ENCODE measurements around the gene KPTN.

DNA sequence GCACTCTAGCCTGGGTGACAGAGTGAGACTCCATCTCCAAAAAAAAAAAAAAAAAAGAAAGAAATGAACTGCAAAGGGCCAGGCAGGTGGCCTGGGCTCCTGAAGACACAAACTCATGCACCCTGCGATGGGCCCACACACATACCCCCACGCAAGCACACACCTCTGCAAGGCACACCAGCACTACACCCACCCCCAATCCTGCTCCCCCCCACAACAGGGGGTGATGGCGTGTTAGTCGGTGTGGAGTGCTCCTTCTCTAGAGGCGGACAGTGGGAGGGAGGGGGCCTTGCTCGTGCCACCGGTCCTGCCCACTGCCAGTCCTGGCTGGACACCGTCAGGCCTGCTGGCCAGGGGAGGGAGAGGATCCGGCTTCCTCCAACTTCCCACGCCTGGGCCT lies 10.7 kb downstream of the KPTN start:
- TF ChIP-seq, protein P1, sequence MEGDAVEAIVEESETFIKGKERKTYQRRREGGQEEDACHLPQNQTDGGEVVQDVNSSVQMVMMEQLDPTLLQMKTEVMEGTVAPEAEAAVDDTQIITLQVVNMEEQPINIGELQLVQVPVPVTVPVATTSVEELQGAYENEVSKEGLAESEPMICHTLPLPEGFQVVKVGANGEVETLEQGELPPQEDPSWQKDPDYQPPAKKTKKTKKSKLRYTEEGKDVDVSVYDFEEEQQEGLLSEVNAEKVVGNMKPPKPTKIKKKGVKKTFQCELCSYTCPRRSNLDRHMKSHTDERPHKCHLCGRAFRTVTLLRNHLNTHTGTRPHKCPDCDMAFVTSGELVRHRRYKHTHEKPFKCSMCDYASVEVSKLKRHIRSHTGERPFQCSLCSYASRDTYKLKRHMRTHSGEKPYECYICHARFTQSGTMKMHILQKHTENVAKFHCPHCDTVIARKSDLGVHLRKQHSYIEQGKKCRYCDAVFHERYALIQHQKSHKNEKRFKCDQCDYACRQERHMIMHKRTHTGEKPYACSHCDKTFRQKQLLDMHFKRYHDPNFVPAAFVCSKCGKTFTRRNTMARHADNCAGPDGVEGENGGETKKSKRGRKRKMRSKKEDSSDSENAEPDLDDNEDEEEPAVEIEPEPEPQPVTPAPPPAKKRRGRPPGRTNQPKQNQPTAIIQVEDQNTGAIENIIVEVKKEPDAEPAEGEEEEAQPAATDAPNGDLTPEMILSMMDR (IDR thresholded peaks at IDR 0.05 in 2 of 3, conservative IDR thresholded peaks at IDR 0.05 in 1 of 3; ENCODE audit: borderline replicate concordance in 1 of 3, insufficient read depth in 1 of 3, low read depth in 2 of 3, low read length in 2 of 3), result no peak
- TF ChIP-seq, protein P2, sequence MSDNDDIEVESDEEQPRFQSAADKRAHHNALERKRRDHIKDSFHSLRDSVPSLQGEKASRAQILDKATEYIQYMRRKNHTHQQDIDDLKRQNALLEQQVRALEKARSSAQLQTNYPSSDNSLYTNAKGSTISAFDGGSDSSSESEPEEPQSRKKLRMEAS (IDR thresholded peaks at IDR 0.05), result no peak
- TF ChIP-seq, protein P3, sequence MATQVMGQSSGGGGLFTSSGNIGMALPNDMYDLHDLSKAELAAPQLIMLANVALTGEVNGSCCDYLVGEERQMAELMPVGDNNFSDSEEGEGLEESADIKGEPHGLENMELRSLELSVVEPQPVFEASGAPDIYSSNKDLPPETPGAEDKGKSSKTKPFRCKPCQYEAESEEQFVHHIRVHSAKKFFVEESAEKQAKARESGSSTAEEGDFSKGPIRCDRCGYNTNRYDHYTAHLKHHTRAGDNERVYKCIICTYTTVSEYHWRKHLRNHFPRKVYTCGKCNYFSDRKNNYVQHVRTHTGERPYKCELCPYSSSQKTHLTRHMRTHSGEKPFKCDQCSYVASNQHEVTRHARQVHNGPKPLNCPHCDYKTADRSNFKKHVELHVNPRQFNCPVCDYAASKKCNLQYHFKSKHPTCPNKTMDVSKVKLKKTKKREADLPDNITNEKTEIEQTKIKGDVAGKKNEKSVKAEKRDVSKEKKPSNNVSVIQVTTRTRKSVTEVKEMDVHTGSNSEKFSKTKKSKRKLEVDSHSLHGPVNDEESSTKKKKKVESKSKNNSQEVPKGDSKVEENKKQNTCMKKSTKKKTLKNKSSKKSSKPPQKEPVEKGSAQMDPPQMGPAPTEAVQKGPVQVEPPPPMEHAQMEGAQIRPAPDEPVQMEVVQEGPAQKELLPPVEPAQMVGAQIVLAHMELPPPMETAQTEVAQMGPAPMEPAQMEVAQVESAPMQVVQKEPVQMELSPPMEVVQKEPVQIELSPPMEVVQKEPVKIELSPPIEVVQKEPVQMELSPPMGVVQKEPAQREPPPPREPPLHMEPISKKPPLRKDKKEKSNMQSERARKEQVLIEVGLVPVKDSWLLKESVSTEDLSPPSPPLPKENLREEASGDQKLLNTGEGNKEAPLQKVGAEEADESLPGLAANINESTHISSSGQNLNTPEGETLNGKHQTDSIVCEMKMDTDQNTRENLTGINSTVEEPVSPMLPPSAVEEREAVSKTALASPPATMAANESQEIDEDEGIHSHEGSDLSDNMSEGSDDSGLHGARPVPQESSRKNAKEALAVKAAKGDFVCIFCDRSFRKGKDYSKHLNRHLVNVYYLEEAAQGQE (IDR thresholded peaks at IDR 0.05; ENCODE audit: low read depth), result no peak
- TF ChIP-seq, protein P4, sequence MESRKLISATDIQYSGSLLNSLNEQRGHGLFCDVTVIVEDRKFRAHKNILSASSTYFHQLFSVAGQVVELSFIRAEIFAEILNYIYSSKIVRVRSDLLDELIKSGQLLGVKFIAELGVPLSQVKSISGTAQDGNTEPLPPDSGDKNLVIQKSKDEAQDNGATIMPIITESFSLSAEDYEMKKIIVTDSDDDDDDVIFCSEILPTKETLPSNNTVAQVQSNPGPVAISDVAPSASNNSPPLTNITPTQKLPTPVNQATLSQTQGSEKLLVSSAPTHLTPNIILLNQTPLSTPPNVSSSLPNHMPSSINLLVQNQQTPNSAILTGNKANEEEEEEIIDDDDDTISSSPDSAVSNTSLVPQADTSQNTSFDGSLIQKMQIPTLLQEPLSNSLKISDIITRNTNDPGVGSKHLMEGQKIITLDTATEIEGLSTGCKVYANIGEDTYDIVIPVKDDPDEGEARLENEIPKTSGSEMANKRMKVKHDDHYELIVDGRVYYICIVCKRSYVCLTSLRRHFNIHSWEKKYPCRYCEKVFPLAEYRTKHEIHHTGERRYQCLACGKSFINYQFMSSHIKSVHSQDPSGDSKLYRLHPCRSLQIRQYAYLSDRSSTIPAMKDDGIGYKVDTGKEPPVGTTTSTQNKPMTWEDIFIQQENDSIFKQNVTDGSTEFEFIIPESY (IDR thresholded peaks at IDR 0.05; ENCODE audit: extremely low read depth, insufficient replicate concordance, low read length), result no peak
- TF ChIP-seq EZH2 (IDR thresholded peaks at IDR 0.05), result no peak
- TF ChIP-seq RAD21 (IDR thresholded peaks at IDR 0.05; ENCODE audit: low read depth), result no peak
- no peak for TF ChIP-seq EZH2phosphoT487 (IDR thresholded peaks at IDR 0.05; ENCODE audit: borderline replicate concordance)
- TF ChIP-seq POLR2A (IDR thresholded peaks at IDR 0.05; ENCODE audit: borderline replicate concordance, extremely low read depth, insufficient read depth, insufficient read length), result no peak
- no peak for TF ChIP-seq ZNF274 (IDR thresholded peaks at IDR 0.05; ENCODE audit: low read depth, low read length)
- no peak for TF ChIP-seq ZFX (IDR thresholded peaks at IDR 0.05)
- TF ChIP-seq POLR2AphosphoS5 (IDR thresholded peaks at IDR 0.05; ENCODE audit: low read depth, low read length), result no peak
- TF ChIP-seq YY1 (IDR thresholded peaks at IDR 0.05; ENCODE audit: extremely low read depth, insufficient replicate concordance, low read depth, low read length), result no peak

All from HCT116 (cell line).